ENCODE measurements around the gene HOXB3. TPM values are rescaled to one million over a fixed set of nuclear protein-coding genes. Genes with fewer than 3 reads are reported as not detected.

HOXB3 gene
- polyA plus RNA-seq, result not detected in 2 replicates
- polyA minus RNA-seq, result not detected in 2 replicates

GRCh38 chr17:48589831-48590606, at the start of gene HOXB3:
Gene HOXB3 (minus strand): TSS chr17:48590241. CDS start chr17:48552474, 37,767 bp downstream.
- Histone ChIP-seq H3K9me2 (ENCODE audit: insufficient read depth, low read length) (no peaks in the 10 kb centered on the region), H2AFZ (ENCODE audit: low read depth, low read length) (no peak within 1 kb of the TSS), H3K9ac (ENCODE audit: low read length) (no peak within 1 kb of the TSS), H3F3A (ENCODE audit: insufficient read depth, low read length, poor library complexity, severe bottlenecking) (no peaks in the 10 kb centered on the region), H3K27ac (ENCODE audit: low read length) (no peak within 1 kb of the TSS), H3K4me3 (ENCODE audit: low read length) (no peak within 1 kb of the TSS), H3K4me2 (ENCODE audit: low read length) (no peak within 1 kb of the TSS), H3K27me3 (ENCODE audit: insufficient read depth, low read depth, low read length) (peaks cover 100% of the 10 kb centered on the region), H4K20me1 (ENCODE audit: insufficient read depth) (no peaks in the 10 kb centered on the region), H3K79me2 (replicated peaks; ENCODE audit: insufficient read depth, low read length) (no peaks in the 10 kb centered on the region), H3K9me3 (ENCODE audit: low read length) (peaks cover 8% of the 10 kb centered on the region), H3K36me3 (ENCODE audit: insufficient read depth, low read length) (no peaks in the 10 kb centered on the region)
- TF ChIP-seq SMC3 (conservative IDR thresholded peaks at IDR 0.05; ENCODE audit: poor library complexity) (no peak), RAD21 (conservative IDR thresholded peaks at IDR 0.05) (no peak), CTCF (IDR thresholded peaks at IDR 0.05; ENCODE audit: poor library complexity, severe bottlenecking) (no peak), TAF1 (IDR thresholded peaks at IDR 0.05; ENCODE audit: low read depth) (no peak), POLR2AphosphoS5 (IDR thresholded peaks at IDR 0.05) (no peak), EZH2 (IDR thresholded peaks at IDR 0.05; ENCODE audit: borderline replicate concordance, insufficient read depth, low read length, poor library complexity, severe bottlenecking) (no peak), EP300 (conservative IDR thresholded peaks at IDR 0.05; ENCODE audit: poor library complexity, severe bottlenecking) (no peak), REST (IDR thresholded peaks at IDR 0.05; ENCODE audit: borderline replicate concordance) (no peak), MXI1 (conservative IDR thresholded peaks at IDR 0.05; ENCODE audit: poor library complexity, severe bottlenecking) (no peak)

GRCh38 chr17:48639136-48639535, 49.1 kb upstream of the HOXB3 start:
- no peak overlapping the region for H3K4me2 ChIP-seq (ENCODE audit: low read length)
- H3K79me2 ChIP-seq (replicated peaks; ENCODE audit: insufficient read depth, low read length), result no peaks in the 10 kb centered on the region
- no peak overlapping the region for H3K4me3 ChIP-seq (ENCODE audit: low read length)
- H4K20me1 ChIP-seq (ENCODE audit: insufficient read depth), result no peaks in the 10 kb centered on the region
- H3F3A ChIP-seq (ENCODE audit: insufficient read depth, low read length, poor library complexity, severe bottlenecking), result no peaks in the 10 kb centered on the region
- no peaks in the 10 kb centered on the region for H3K9me2 ChIP-seq (ENCODE audit: insufficient read depth, low read length)
- H3K27ac ChIP-seq (ENCODE audit: low read length), result no peak overlapping the region
- no peak overlapping the region for H3K9ac ChIP-seq (ENCODE audit: low read length)
- H3K9me3 ChIP-seq (ENCODE audit: low read length), result peaks cover 4% of the 10 kb centered on the region
- H3K27me3 ChIP-seq (ENCODE audit: insufficient read depth, low read depth, low read length), result peaks cover 100% of the 10 kb centered on the region
- no peak overlapping the region for H2AFZ ChIP-seq (ENCODE audit: low read depth, low read length)
- H3K36me3 ChIP-seq (ENCODE audit: insufficient read depth, low read length), result no peaks in the 10 kb centered on the region
- TF ChIP-seq EP300 (conservative IDR thresholded peaks at IDR 0.05; ENCODE audit: poor library complexity, severe bottlenecking) (no peak), RAD21 (conservative IDR thresholded peaks at IDR 0.05) (no peak), REST (IDR thresholded peaks at IDR 0.05; ENCODE audit: borderline replicate concordance) (no peak), CTCF (IDR thresholded peaks at IDR 0.05; ENCODE audit: poor library complexity, severe bottlenecking) (no peak), MXI1 (conservative IDR thresholded peaks at IDR 0.05; ENCODE audit: poor library complexity, severe bottlenecking) (no peak)

Data from neural cell (in vitro differentiated cells).